Smooth muscle cell (in vitro differentiated cells): Measurements from ENCODE around the gene RAB10. TPM values are rescaled to one million over a fixed set of nuclear protein-coding genes. Genes with fewer than 3 reads are reported as not detected.
A peak's percentile ranks its signal among the peaks of the same experiment; 100 is the strongest.

ENCODE experiments used
- DNase-seq: peaks from one replicate; lab custom pipeline; 2025; ENCODE audit not compliant: unreplicated experiment; lab: John Stamatoyannopoulos, UW
- H2AFZ ChIP-seq: fragments of 200-600 bp; sonication (generic); 2 replicates; pipeline ENCODE4 v1.6.0; 2016; ENCODE audit warnings: antibody characterized with exemption, low read depth, mild to moderate bottlenecking
- H3F3A ChIP-seq: fragments of 200-600 bp; sonication (generic); 2 replicates; pipeline ENCODE4 v1.6.0; 2017; ENCODE audit warnings: antibody characterized with exemption, low read depth
- H3K27ac ChIP-seq: fragments of 200-600 bp; sonication (generic); 2 replicates; pipeline ENCODE4 v1.5.1; 2016; ENCODE audit warnings: low read depth, mild to moderate bottlenecking
- H3K27me3 ChIP-seq: fragments of 200-600 bp; sonication (generic); 2 replicates; pipeline ENCODE4 v1.6.1; 2016; ENCODE audit warnings: low read depth, mild to moderate bottlenecking
- H3K36me3 ChIP-seq: fragments of 200-600 bp; sonication (generic); 2 replicates; pipeline ENCODE4 v1.5.1; 2016; ENCODE audit warnings: low read depth
- H3K4me1 ChIP-seq: fragments of 200-600 bp; sonication (generic); 2 replicates; pipeline ENCODE4 v1.5.1; 2016; ENCODE audit warnings: low read depth
- H3K4me2 ChIP-seq: fragments of 200-600 bp; sonication (generic); 2 replicates; pipeline ENCODE4 v1.6.0; 2016; ENCODE audit warnings: mild to moderate bottlenecking
- H3K4me3 ChIP-seq: fragments of 200-600 bp; sonication (generic); 2 replicates; pipeline ENCODE4 v1.5.1; 2016; ENCODE audit warnings: mild to moderate bottlenecking
- H3K79me2 ChIP-seq: fragments of 200-600 bp; sonication (generic); 2 replicates; pipeline ENCODE4 v1.6.0; 2016; ENCODE audit warnings: low read depth, mild to moderate bottlenecking
- H3K9ac ChIP-seq: fragments of 200-600 bp; sonication (generic); 2 replicates; pipeline ENCODE4 v1.6.0; 2016; ENCODE audit warnings: low read depth
- H3K9me3 ChIP-seq: fragments of 200-600 bp; sonication (generic); replicated peaks from 2 replicates; pipeline ENCODE4 v1.5.1; 2016; ENCODE audit warnings: low read depth
- H4K20me1 ChIP-seq: fragments of 200-600 bp; sonication (generic); 2 replicates; pipeline ENCODE4 v1.6.0; 2016; ENCODE audit warnings: low read depth
- WGBS: methylation state at CpG from one replicate; pipeline ENCODE4 v1.1.7; 2016; ENCODE audit warnings: low lambda C conversion rate; 5-methylcytosine and 5-hydroxymethylcytosine counted together
- polyA plus RNA-seq: library from polyadenylated mRNA; unstranded; fragments of >200 nt; fragmentation: Nextera tagmentation; extraction: Ambion mirVana; gene quantifications from 2 replicates; pipeline ENCODE4 v1.2.1, GENCODE V29; 2016
- total RNA-seq: library from RNA; depleted of rRNA; stranded (reverse); fragments of >200 nt; gene quantifications from 2 replicates; pipeline ENCODE4 v1.2.3, GENCODE V29; 2014
- TF ChIP-seq, protein P1 (sequence below): fragments of 200-600 bp; sonication (generic); IDR thresholded peaks from 2 replicates; pipeline ENCODE4 v1.5.1; 2017; ENCODE audit warnings: borderline replicate concordance, mild to moderate bottlenecking, antibody characterized with exemption; ENCODE audit not compliant: insufficient read depth, poor library complexity, severe bottlenecking

RAB10 gene
- total and polyA plus RNA-seq, 2 experiments from 2014 or later = 101 to 149 TPM

DNA sequence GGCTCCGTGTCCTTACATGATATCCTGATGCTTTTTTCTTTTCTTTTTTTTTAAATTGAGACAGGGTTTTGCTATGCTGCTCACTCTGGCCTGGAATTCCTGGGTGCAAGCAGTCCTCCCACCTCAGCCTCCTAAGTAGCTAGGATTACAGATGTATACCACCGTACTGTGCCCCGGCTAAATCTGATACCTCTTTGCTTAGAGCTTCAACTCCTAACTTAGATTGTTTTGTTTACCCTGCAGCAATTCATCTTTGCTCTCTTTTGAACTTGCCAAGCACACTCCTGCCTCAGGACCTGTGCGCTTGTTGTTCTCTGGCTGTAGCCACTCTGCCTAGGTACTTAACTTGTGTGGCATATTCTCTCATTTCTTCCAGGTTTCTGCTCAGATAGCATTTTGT, 24.5 kb downstream of the RAB10 start:
- WGBS = 84% methylated on average over 4 of the region's 4 CpGs

DNA sequence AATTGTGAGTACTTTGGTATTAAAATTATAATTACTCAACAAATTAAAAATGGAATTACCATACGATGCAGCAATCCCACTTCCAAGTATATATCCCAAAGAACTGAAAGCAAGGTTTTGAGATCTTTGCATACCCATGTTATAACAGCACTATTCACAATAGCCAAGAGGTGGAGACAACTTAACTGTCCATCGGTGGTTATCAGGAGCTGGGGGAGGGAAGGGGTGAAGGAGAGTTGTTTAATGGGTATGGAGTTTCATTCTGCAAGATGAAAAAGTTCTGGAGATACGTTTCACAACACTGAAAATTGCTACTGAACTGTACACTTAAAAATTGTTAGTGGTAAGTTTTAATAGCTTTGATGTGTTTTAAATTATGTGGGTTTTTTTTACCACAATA, 25.7 kb downstream of the RAB10 start:
- 88% methylated on average over 3 of the region's 3 CpGs for whole genome bisulfite sequencing
- Histone ChIP-seq H3K36me3 (no peaks in the 10 kb centered on the region), H3K4me3 (no peak overlapping the region), H3K27ac (no peak overlapping the region), H3K79me2 (peaks cover 100% of the 10 kb centered on the region), H3K4me2 (no peak overlapping the region), H2AFZ (no peak overlapping the region), H3K4me1 (no peaks in the 10 kb centered on the region), H3K27me3 (no peaks in the 10 kb centered on the region), H3K9ac (no peak overlapping the region), H4K20me1 (peaks cover 100% of the 10 kb centered on the region), H3K9me3 (no peaks in the 10 kb centered on the region), H3F3A (peaks cover 5% of the 10 kb centered on the region)
- TF ChIP-seq, protein P1, sequence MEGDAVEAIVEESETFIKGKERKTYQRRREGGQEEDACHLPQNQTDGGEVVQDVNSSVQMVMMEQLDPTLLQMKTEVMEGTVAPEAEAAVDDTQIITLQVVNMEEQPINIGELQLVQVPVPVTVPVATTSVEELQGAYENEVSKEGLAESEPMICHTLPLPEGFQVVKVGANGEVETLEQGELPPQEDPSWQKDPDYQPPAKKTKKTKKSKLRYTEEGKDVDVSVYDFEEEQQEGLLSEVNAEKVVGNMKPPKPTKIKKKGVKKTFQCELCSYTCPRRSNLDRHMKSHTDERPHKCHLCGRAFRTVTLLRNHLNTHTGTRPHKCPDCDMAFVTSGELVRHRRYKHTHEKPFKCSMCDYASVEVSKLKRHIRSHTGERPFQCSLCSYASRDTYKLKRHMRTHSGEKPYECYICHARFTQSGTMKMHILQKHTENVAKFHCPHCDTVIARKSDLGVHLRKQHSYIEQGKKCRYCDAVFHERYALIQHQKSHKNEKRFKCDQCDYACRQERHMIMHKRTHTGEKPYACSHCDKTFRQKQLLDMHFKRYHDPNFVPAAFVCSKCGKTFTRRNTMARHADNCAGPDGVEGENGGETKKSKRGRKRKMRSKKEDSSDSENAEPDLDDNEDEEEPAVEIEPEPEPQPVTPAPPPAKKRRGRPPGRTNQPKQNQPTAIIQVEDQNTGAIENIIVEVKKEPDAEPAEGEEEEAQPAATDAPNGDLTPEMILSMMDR = no peak
- no peak for DNase-seq

More for the DNA sequence above, 24.5 kb downstream of the RAB10 start:
- peak overlapping the region; percentile 17 for H3K27ac ChIP-seq
- peaks cover 5% of the 10 kb centered on the region for H3F3A ChIP-seq
- no peaks in the 10 kb centered on the region for H3K4me1 ChIP-seq
- peaks cover 100% of the 10 kb centered on the region for H4K20me1 ChIP-seq
- no peak for DNase-seq
- H3K9me3 ChIP-seq = no peaks in the 10 kb centered on the region
- TF ChIP-seq, protein P1 = no peak
- peaks cover 100% of the 10 kb centered on the region for H3K79me2 ChIP-seq
- no peaks in the 10 kb centered on the region for H3K27me3 ChIP-seq
- H2AFZ ChIP-seq = no peak overlapping the region
- H3K36me3 ChIP-seq = no peaks in the 10 kb centered on the region
- no peak overlapping the region for H3K9ac ChIP-seq
- no peak overlapping the region for H3K4me3 ChIP-seq
- H3K4me2 ChIP-seq = no peak overlapping the region

DNA sequence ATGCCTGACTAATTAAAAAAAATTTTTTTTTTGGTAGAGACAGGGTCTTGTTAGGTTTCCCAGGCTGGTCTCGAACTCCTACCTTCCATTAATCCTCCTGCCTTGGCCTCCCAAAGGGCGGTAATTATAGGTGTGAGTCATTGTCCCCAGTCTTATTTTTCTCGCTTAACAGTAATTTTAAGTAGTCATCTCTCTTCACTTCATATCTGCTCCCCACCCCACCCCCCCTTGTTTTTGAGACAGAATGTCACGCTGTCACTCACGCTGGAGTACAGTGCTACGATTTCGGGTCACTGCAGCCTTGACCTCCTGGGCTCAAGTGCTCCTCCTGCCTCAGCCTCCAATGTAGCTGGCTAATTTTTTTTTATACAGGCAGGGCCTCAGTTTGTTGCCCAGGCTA, 27.7 kb downstream of the RAB10 start:
- peaks cover 100% of the 10 kb centered on the region for H3K79me2 ChIP-seq
- H3F3A ChIP-seq = peaks cover 5% of the 10 kb centered on the region
- no peaks in the 10 kb centered on the region for H3K27me3 ChIP-seq
- H4K20me1 ChIP-seq = peaks cover 100% of the 10 kb centered on the region
- H2AFZ ChIP-seq = no peak overlapping the region
- H3K9ac ChIP-seq = no peak overlapping the region
- DNase-seq = no peak
- H3K36me3 ChIP-seq = no peaks in the 10 kb centered on the region
- H3K4me3 ChIP-seq = no peak overlapping the region
- WGBS = 94% methylated on average over 6 of the region's 7 CpGs
- H3K4me1 ChIP-seq = no peaks in the 10 kb centered on the region
- TF ChIP-seq, protein P1 = no peak
- H3K4me2 ChIP-seq = no peak overlapping the region
- no peaks in the 10 kb centered on the region for H3K9me3 ChIP-seq
- no peak overlapping the region for H3K27ac ChIP-seq

DNA sequence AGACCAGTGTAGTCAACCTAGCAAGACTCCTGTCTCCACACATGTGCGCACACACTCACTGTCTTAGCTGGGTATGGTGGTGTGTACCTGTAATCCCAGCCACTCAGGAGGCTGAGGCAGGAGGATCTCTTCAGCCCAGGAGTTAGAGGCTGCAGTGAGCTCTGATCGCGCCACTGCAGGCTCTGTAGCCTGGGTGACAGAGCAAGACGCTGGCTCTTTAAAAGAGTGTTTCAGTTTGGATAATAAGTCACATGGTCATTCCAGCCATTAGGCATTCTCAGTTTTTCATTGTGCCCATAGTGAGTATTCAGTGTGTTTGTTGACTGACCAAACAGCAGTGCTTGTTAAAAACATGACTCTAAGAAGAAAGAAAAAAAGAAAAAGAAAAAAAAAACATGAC, 31.0 kb downstream of the RAB10 start:
- Histone ChIP-seq H3F3A (peaks cover 7% of the 10 kb centered on the region), H3K27me3 (no peaks in the 10 kb centered on the region), H3K79me2 (peaks cover 89% of the 10 kb centered on the region), H3K4me1 (peaks cover 4% of the 10 kb centered on the region), H3K27ac (no peak overlapping the region), H4K20me1 (peaks cover 100% of the 10 kb centered on the region), H3K4me2 (no peak overlapping the region), H3K4me3 (no peak overlapping the region), H2AFZ (no peak overlapping the region), H3K9me3 (no peaks in the 10 kb centered on the region), H3K9ac (no peak overlapping the region), H3K36me3 (no peaks in the 10 kb centered on the region)
- TF ChIP-seq, protein P1 = no peak
- no peak for DNase-seq
- WGBS = 95% methylated on average over 4 of the region's 4 CpGs
